Measurements from ENCODE around the gene URB2. TPM values are rescaled to one million over a fixed set of nuclear protein-coding genes. Genes with fewer than 3 reads are reported as not detected.

The URB2 gene
- total and polyA plus RNA-seq, 10 of the 15 experiments (the other 5 are each of a cell fraction or from before 2014, with no cell fraction given): 2.7 to 24.0 (median 16.9) TPM

- no peaks in the 10 kb centered on the region for H4K20me1 ChIP-seq (ENCODE audit: control insufficient read depth, insufficient read depth)
- no peaks in the 10 kb centered on the region for H3K27me3 ChIP-seq (replicated peaks in 1 of 2; ENCODE audit: control insufficient read depth in 2 of 2, insufficient read depth in 2 of 2, low read length in 1 of 2)
- H3K9me3 ChIP-seq (replicated peaks; ENCODE audit: control insufficient read depth, insufficient read depth, low read length): no peaks in the 10 kb centered on the region; the same call in 2 of the 3 replicates
- FAIRE-seq (no peak), ATAC-seq (peak; percentile 80), DNase-seq (ENCODE audit: low read depth, low spot score) (peak; percentile 48)
- TF ChIP-seq ZNF687 (IDR thresholded peaks at IDR 0.05) (no peak), CBX3 (IDR thresholded peaks at IDR 0.05; ENCODE audit: borderline replicate concordance, low read depth) (no peak), DPF2 (IDR thresholded peaks at IDR 0.05) (no peak), BCL3 (IDR thresholded peaks at IDR 0.05; ENCODE audit: borderline replicate concordance, insufficient read depth, low read depth, low read length, poor library complexity, severe bottlenecking) (no peak), SPI1 (IDR thresholded peaks at IDR 0.05; ENCODE audit: borderline replicate concordance, insufficient read depth, low read depth, low read length) (peak; percentile 74; the same call in 1 of the 2 replicates), CBFB (IDR thresholded peaks at IDR 0.05; ENCODE audit: low read depth) (no peak), KDM1A (IDR thresholded peaks at IDR 0.05; ENCODE audit: borderline replicate concordance) (no peak), NR2C2 (IDR thresholded peaks at IDR 0.05; ENCODE audit: borderline replicate concordance, control insufficient read depth, insufficient read length, low read depth) (no peak), FOS (IDR thresholded peaks at IDR 0.05; ENCODE audit: borderline replicate concordance, extremely low read depth, insufficient read length) (no peak), YY1 (IDR thresholded peaks at IDR 0.05; ENCODE audit: low read depth, low read length) (no peak), IKZF1 (conservative IDR thresholded peaks at IDR 0.05) (no peak), MAX (IDR thresholded peaks at IDR 0.05; ENCODE audit: low read depth, low read length) (no peak), POU2F2 (IDR thresholded peaks at IDR 0.05; ENCODE audit: borderline replicate concordance, low read depth, low read length) (0 out of 3 replicates have a peak, but pooled peaks have one; percentile 14)
- no peak overlapping the region for H3K4me2 ChIP-seq (ENCODE audit: control insufficient read depth, insufficient read depth)
- BruUV-seq (replicated peaks): no TSS peak
- intact Hi-C loops (cut with micrococcal nuclease; ENCODE audit: unreplicated experiment): no loop called here
- in situ Hi-C loops (cut with MboI): no loop called here
- 13% methylated on average over 5 of the region's 5 CpGs for WGBS (ENCODE audit: insufficient coverage, insufficient replicate concordance, low lambda C conversion rate, missing lambda C conversion rate)
- no peaks in the 10 kb centered on the region for H3K79me2 ChIP-seq (ENCODE audit: control insufficient read depth, insufficient read depth, low read length)
- POLR2A ChIA-PET: no interaction called here
- H3K4me1 ChIP-seq (ENCODE audit: control insufficient read depth, insufficient read depth, low read length): peaks cover 10% of the 10 kb centered on the region
- H3K27ac ChIP-seq (ENCODE audit: control insufficient read depth, insufficient read depth): no peak overlapping the region
- no peak overlapping the region for H3K4me3 ChIP-seq
- CTCF ChIA-PET: interaction anchor here (2.1 kb wide), 1 partner anchor 19 kb away, joined by 4 read pairs; no protein-coding TSS in a partner anchor
- SMC1A ChIA-PET (ENCODE audit: uncharacterized antibody, unreplicated experiment): interaction anchor here (1.1 kb wide), 1 partner anchor 17 kb away, joined by 3 read pairs; no protein-coding TSS in a partner anchor
- no peak overlapping the region for H2AFZ ChIP-seq (ENCODE audit: control insufficient read depth, low read depth, low read length)
- H3K36me3 ChIP-seq (ENCODE audit: control insufficient read depth in 2 of 2, insufficient read depth in 2 of 2, low read length in 1 of 2): no peaks in the 10 kb centered on the region
- RAD21 ChIA-PET (ENCODE audit: unreplicated experiment): no interaction called here
- H3K9ac ChIP-seq (ENCODE audit: control insufficient read depth, insufficient read depth, low read length): no peak overlapping the region
Measured at GRCh38 chr1:229696385-229696784, 70.3 kb downstream of the URB2 start.

Data from GM12878 (cell line).